DND-41 (cell line): ENCODE data around the gene NUDT8.

Experiments used
- CTCF ChIP-seq: IDR thresholded peaks from 2 replicates; pipeline ENCODE4 v1.5.1; 2012; ENCODE audit warnings: borderline replicate concordance, low read length, moderate library complexity, mild to moderate bottlenecking; ENCODE audit not compliant: poor library complexity, severe bottlenecking; ENCODE audit errors: extremely low read depth
- EZH2 ChIP-seq: IDR thresholded peaks from 3 replicates; pipeline ENCODE4 v1.6.1; 2012; ENCODE audit warnings: borderline replicate concordance, low read depth, mild to moderate bottlenecking, moderate library complexity, low read length, inconsistent platforms; ENCODE audit not compliant: severe bottlenecking

GRCh38 chr11:67600324-67601029, 29.3 kb downstream of the NUDT8 start:
- TF ChIP-seq CTCF (no peak), EZH2 (no peak)
